ENCODE measurements around the gene TRDMT1.

TRDMT1 gene

GRCh38 chr10:17181110-17181509 is 20.4 kb downstream of the TRDMT1 start:
- no peak overlapping the region for H3K4me3 ChIP-seq (ENCODE audit: control insufficient read depth, low read depth, low read length)
- DNase-seq (ENCODE audit: low read depth): no peak
- TF ChIP-seq CTCF (conservative IDR thresholded peaks at IDR 0.05; ENCODE audit: control insufficient read depth, insufficient read depth, low read depth, low read length): no peak

DNA sequence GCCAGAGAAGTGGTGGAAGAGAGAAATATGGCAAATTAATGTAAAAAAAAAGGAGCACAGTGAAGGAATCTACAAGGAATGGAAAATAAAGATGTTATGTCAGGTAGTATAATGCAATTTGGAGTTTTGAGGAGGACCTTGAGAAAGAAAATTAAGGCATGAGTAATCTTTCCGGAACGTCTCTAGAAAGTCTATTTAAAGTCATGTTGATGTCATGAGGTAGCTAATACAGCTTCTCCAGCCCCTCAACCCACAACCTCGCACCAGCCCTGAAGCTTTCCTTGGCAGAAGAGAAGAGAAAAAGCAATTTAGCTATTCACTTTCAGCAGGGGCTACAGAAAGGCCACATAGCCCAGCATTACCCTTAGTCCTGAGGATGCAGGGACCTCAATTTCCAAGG is 22.5 kb downstream of the TRDMT1 start:
- no peak for TF ChIP-seq CTCF (conservative IDR thresholded peaks at IDR 0.05; ENCODE audit: control insufficient read depth, insufficient read depth, low read depth, low read length)
- DNase-seq (ENCODE audit: low read depth): peak; percentile 46
- no peak overlapping the region for H3K4me3 ChIP-seq (ENCODE audit: control insufficient read depth, low read depth, low read length)

GRCh38 chr10:17178006-17178405 is 23.5 kb downstream of the TRDMT1 start:
- no peak for TF ChIP-seq CTCF (conservative IDR thresholded peaks at IDR 0.05; ENCODE audit: control insufficient read depth, insufficient read depth, low read depth, low read length)
- no peak for DNase-seq (ENCODE audit: low read depth)
- H3K4me3 ChIP-seq (ENCODE audit: control insufficient read depth, low read depth, low read length): no peak overlapping the region

DNA sequence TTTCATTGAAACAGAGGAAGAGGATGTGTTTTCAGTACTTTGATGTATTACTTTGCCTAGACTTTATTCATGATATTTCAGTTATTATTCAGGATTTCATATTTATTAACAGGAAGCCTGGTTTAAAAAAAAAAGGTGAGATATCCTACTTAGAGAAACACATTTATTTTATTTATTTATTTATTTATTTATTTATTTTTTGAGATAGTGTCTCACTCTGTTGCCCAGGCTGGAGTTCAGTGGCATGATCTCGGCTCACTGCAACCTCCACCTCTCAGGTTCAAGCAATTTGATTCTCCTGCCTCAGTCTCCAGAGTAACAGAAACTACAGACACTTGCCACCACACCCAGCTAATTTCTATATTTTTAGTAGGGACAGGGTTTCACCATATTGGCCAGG is 24.5 kb downstream of the TRDMT1 start:
- DNase-seq (ENCODE audit: low read depth): no peak
- no peak overlapping the region for H3K4me3 ChIP-seq (ENCODE audit: control insufficient read depth, low read depth, low read length)
- TF ChIP-seq CTCF (conservative IDR thresholded peaks at IDR 0.05; ENCODE audit: control insufficient read depth, insufficient read depth, low read depth, low read length): no peak

DNA sequence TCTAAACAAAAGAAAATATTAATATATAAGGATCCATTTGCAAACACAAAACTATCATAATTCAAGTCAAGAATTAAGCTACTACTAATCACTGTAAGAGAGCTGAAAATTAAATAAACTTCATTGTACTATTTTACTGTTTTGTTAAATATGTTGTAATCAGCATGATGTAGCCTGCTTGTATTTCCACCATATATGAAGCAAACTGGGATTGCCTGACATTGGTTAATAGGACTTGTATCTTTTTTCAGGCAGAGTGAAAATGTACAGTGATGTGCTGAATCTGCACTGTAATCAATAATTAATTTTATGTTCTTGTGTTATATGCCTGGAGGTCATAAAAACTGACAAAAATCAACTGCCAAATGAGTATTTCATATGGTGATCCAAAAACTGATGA is 25.4 kb downstream of the TRDMT1 start:
- no peak overlapping the region for H3K4me3 ChIP-seq (ENCODE audit: control insufficient read depth, low read depth, low read length)
- TF ChIP-seq CTCF (conservative IDR thresholded peaks at IDR 0.05; ENCODE audit: control insufficient read depth, insufficient read depth, low read depth, low read length): no peak
- DNase-seq (ENCODE audit: low read depth): no peak

- no peak for DNase-seq (ENCODE audit: low read depth)
- no peak overlapping the region for H3K4me3 ChIP-seq (ENCODE audit: control insufficient read depth, low read depth, low read length)
- no peak for TF ChIP-seq CTCF (conservative IDR thresholded peaks at IDR 0.05; ENCODE audit: control insufficient read depth, insufficient read depth, low read depth, low read length)
Measured at GRCh38 chr10:17175551-17175950, 25.9 kb downstream of the TRDMT1 start.

GRCh38 chr10:17174626-17175025 is 26.8 kb downstream of the TRDMT1 start:
- DNase-seq (ENCODE audit: low read depth): no peak
- no peak for TF ChIP-seq CTCF (conservative IDR thresholded peaks at IDR 0.05; ENCODE audit: control insufficient read depth, insufficient read depth, low read depth, low read length)
- H3K4me3 ChIP-seq (ENCODE audit: control insufficient read depth, low read depth, low read length): no peak overlapping the region
